Measurements from ENCODE around the gene UBE2M. TPM values are rescaled to one million over a fixed set of nuclear protein-coding genes. Genes with fewer than 3 reads are reported as not detected.

Gene UBE2M
- total RNA-seq, 1 donor from 2014 or later: 66.7 TPM

- no peak for DNase-seq (ENCODE audit: low read depth in 2 of 2)
Observed at GRCh38 chr19:58571575-58571947, 13.2 kb upstream of the UBE2M start.

DNA sequence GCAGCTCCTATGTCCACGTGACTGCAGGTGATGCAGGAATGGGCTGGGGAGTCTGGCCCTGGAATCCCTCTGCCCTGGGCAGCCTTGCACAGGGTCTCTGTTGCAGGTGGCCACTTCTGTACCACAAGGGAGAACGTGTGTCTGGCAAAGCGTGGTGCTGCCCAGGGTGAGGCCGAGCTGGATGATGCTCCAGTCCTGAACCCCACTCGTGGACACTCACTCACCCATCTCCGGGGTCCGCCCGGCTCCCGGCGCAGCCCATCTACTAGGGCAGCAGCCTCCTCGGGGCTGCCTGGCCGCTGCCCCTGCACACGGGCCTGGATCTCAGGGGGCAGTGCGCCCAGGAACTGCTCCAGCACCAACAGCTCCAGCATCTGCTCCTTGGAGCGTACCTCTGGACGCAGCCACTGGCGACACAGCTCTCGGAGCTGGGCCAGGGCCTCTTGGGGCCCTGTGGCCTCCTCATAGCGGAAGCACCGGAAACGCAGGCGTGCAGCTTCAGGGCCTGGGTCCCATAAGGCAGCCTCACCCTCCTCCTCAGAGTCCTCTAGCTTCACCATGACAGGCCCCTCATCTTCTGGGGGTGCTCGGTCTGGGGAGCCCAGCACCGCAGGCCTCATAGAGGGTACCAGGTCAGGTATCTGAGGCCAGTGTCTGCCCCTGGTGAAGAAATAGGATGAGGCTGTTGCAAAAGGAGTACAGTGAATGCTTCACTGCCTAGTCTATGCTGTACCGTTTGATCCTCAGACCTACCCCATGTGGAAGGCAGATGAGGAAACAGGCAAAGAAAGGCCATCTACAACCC, 12.6 kb upstream of the UBE2M start:
- DNase-seq (ENCODE audit: low read depth in 2 of 2): no peak

DNA sequence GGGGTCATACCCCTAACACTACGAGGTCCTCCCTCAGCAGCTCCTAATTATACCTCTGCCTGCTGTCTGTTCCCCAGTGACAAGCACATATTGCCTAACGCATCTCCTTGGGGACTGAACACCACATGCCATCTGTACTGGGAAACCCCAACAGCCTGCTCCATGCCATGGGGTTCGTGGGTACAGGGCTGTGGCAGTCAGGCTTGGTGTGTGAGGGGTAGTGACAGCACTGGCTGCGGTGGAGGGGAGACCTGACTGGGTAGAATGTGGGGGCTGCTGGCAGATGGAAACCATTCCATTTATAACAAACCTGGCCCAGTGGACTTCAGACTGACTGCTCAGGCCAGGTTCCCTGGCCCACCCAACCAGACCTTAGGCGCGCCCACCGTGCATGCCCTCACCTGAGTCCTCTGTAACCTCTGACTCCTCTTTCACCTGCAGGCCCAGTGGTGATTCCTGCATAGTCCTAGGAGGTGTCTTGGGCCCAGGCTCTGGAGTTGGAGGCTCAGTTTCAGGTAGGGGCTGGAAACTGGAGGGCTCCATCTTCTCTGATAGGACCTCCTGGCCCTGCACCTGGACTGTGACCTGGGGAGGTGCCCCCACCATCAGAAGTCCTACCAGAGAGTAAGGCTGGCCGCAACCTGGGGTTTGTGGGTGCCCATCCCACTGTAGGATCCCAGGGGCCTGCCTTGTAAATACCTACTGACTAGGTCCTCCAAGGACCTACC, 11.7 kb upstream of the UBE2M start:
- no peak for DNase-seq (ENCODE audit: low read depth in 2 of 2)

DNA sequence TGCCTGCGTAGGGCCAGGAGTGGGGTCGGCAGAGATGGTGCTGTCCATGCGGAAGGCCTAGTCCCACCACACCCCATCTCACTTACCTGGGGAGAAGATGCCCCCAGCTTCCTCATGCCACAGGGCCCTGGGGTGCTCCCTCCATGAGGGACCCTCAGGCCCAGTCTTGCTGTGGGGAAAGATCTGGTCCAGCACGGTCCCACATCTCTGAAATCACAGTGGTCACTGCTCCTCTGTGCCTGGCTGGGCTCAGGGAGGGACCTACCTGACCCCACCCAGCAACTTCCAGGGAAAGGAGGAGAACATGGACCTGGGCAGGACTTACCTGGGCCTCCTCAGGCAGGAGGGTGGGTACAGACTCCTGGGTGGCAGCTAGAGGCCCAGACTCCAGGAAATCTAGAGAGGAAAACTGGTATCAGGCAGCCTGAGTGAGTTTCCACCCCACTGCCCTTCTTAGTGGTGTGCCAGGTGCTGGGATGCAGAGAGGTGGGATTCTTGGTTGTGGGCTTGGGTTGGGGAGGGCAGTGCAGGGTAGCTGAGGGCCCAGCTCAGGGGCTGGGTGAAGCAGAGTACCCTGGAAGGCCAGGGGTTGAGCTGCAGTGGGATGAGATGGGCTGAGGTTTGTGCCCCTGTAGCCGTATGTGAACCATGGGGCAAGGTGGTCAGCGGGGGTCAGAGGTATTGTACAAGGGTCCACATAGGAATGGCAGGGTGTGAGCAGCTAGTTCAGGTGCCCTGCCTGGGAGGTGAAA, 11.0 kb upstream of the UBE2M start:
- DNase-seq (ENCODE audit: low read depth in 2 of 2): no peak

GRCh38 chr19:58568453-58569130, 10.2 kb upstream of the UBE2M start:
- DNase-seq (ENCODE audit: low read depth in 2 of 2): no peak

DNA sequence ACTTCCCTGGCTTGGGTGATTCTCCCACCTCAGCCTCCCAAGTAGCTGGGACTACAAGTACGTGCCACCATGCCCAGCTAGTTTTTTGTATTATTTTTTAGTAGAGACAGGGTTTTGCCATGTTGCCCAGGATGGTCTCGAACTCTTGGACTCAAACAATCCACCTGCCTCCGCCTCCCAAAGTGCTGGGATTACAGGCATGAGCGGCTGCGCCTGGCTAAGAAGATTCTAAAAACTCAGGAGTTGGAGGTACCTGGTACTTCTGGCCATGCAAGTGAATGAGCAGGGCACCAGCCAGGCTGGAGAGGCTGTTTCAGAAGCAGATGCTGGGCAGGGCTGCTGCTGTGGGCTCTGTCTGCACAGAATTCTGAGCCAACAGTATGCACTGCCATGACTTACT, 8.6 kb upstream of the UBE2M start:
- no peak for DNase-seq (ENCODE audit: low read depth in 2 of 2)

DNA sequence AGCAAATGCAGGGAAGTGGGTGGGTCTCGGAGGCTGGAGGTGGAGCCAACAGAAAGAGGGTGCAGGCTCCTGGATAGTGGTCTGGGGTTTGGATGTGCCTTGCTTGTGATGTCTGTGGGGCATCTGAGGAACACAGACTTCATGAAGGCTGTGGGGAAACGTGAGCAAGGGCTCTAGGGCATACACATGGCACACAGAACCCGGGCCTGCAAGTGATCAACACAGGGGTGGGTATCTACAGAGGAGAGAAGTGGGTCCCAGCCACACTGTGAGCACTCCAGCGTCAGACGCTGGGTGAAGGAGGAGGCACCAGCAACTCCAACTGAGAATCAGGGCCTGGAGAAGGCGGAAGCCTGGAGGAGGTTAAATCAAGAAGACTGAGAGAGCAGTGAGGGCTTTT, 5.4 kb upstream of the UBE2M start:
- DNase-seq (ENCODE audit: low read depth in 2 of 2): no peak

DNA sequence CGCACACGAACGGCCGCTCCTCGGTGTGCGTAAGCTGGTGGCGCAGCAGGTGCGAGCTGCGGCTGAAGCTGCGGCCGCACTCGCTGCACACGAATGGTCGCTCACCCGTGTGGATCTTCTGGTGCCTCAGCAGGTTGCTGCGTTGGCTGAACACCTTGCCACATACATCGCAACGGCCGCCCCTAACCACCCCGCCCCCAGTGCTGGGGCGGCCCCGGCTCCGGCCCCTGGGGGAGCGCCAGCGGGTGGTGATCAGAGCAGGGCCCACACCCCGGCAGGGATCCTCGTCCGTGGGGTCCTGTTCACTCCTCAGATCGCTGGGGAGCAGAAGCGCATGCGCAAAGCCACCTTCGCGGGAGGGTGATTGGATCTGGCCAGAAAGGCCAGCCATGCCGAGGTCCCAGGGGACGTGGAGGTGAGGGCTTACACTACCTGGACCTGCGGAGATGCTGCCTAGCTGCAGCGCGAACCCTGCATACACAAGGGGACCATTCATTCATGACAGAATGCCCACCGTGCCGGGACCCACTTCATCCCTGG, 4.7 kb upstream of the UBE2M start:
- DNase-seq (ENCODE audit: low read depth in 2 of 2): no peak

DNA sequence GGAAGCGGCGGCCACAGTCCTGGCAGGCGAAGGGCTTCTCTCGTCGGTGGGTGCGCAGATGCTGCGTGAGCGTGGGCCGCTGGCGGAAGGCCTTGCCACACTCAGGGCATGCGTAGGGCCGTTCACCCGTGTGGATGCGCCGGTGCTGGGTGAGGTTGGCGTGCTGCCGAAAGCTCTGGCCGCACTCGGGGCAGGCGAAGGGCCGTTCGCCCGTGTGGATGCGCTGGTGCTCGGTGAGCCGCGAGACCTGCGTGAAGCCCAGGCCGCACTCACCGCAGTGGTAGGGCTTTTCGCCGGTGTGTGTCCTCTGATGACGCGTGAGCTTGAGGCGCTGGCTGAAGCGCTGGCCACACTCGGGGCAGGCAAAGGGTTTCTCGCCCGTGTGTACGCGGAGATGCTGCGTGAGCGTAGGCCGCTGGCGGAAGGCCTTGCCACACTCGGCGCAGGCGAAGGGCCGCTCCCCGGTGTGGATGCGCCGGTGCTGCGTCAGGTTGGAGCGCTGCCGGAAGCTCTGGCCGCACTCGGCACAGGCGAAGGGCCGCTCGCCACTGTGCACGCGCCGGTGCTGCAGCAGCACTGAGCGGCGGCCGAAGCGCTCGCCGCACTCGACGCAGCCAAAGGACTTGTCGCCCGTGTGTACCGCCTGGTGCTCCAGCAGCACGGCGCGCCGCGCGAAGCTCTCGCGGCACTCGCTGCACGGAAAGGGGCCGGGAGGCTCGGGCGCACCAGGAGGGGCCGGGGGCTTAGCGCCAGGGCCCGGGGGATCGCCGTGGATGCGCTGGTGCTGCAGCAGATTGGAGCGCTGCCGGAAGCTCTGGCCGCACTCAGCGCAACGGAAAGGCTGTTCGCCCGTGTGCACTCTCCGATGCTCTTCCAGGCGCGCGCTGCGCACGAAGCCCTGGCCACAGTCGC, 4.0 kb upstream of the UBE2M start:
- peak; percentile 39 to 59 for DNase-seq (ENCODE audit: low read depth in 2 of 2)

DNA sequence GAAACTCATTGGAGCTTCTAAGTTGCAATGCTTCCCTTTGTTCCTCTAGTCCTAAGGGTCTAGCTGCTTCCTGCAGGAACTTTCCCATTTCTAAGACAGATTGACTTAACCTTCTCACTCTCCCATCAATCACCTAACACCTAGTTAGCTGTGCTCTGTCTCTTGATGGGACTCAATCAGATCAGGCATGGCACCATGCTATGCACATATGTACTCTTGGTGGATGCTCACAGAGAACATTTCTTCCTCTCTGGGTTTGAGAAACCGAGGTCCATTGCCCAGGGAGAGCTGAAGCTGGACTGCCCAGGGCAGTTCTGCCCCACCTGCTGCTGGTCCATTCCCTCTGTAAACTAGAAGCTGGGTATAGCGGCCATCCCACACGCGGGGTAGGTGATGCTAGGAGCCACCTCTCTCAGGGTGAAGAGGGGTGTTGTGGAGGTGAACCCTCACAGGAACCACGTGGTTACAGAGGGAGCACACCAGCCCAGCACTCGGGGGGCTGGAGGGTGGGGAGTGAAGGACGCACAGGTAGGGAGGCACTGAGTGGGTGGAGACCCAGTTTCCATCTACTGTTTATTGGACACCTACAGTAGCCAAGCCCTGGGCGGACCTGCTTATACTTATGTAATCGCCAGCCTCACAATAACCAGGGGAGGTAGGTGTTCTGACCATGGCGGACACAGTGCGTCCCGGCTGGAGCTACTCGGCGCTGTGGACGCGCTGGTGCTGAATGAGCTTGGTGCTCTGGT, 3.1 kb upstream of the UBE2M start:
- no peak for DNase-seq (ENCODE audit: low read depth in 2 of 2)

DNA sequence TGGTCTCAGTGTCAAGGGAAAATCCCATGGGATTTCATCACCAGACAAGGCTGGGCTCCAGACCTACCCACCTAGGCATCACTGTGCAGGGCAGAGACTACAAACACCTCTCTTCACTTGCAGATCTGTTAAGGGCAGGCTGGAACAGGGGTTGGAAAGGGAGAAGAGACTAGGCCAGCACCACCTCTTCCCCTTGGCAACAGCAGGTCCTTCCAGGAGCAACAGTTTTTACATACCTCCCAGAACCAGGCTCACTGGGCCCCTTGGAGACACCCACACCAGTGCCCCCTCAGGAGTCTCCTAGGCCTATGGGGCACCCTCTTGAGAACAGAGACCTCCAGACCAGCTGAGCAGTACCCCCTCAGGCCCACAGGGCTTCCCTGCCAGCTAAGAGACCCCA, 2.5 kb upstream of the UBE2M start:
- no peak for DNase-seq (ENCODE audit: low read depth in 2 of 2)

DNA sequence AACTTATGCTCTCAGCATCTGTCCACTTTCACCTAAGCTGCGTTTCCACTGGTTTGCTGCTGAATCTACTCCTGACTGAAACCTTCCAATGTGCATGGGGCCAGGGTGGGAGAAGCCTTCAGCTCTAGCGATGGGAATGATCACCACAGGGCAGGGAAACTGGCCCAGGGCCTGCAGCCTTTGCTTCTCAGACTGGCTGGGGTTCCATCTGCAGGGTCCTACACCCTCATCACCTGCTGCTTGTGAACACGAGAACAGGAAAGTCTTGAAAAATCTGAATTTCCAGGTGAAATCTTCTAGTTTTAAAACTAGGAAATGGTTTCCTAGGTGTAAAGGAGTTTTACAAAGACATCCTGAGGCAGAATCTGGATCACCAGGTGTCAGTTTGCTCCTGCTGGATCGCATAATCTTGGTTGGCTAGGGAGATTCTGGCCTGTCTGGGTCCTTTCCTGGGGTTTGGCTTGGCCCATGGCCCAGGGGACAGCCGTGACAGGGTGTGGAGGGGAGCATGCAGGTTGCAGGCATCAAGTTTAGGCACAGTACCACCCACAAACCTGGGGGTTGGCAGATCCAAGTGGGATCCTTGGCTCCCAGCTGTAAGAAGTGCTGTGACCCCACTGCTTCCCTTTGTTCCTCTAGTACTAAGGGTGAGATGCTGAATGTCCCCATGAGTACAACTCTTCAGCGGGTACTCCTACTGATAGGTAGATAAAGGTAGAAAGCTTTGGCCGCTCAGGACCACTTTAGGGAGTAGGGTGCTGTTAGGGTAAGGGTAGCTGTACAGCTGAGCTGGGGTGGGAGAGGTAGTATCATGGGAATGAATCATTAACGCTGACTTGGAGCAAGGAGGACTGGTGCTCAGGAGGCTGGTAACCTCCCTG, 1.8 kb upstream of the UBE2M start:
- DNase-seq (ENCODE audit: low read depth in 2 of 2): no peak

DNA sequence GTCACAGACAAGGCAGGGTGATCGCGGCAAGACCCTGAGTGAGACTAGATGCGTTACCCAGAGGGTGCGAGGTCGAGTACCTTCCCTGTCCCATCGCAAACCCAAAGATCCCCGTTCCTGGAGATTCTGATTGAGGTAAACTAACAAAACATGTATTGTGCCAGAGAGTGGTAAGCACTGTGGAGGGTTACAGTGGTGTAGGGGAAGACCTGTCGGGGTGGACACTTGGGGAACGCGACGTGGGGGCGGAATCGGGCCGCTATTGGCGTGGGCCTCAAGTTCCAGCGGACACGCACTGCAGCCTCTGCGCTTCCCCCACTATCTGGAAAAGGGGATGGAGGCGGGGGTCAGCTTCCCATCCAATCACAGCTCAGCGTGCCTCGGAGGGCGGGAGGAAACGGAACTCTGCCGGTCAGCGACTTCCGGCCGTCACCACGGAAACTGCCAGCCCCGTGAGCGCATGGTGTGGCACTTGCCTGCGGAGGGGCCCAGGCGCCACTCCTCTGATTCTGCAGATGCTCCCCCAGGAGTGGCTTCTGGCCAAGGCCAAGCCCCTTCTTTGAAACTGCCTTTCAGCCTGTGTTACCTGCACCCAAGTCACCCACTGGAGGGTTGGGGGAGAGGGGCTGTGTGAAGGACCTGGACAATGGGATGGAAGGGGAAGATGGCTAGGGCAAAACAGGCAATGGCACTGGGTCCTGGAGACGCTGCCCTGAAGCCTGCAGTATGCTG, 1.0 kb upstream of the UBE2M start:
- peak; percentile 87 to 93 for DNase-seq (ENCODE audit: low read depth in 2 of 2)

GRCh38 chr19:58558623-58559274, 338 bp upstream of the UBE2M start:
- peak; percentile 99 for DNase-seq (ENCODE audit: low read depth in 2 of 2)

- no peak for DNase-seq (ENCODE audit: low read depth in 2 of 2)
Observed at GRCh38 chr19:58557221-58558065, 968 bp downstream of the UBE2M start.

DNA sequence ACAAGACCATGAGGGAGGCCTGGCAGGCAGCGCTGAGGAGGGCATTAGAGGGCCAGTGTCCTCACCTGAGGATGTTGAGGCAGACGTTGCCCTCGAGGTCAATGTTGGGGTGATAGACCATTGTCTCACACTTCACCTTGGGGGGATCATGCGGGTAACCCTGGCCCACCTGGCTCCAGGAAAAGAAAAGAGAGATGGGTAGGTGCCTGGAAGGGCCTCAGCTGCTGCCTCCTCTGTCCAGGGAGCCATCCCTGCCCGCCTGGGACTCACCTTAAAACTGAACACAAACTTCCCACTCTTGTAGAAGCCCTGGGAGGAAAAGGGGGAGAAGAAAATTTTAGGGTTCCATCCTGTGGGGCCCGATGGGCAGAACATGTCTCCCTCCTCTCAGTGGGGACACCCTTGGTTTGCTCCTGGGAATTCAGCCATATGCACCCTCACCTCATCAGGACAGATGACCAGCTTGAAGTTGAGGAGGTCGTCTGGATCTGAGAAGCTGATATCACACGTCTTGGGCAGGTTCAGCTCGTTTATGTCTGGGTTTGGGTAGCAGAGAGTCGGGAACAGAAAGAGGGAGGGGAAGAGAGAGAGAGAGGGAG, 1.7 kb downstream of the UBE2M start:
- DNase-seq (ENCODE audit: low read depth in 2 of 2): no peak
